SK-MEL-5 (cell line): ENCODE results near the gene ZNF677. TPM values are rescaled to one million over a fixed set of nuclear protein-coding genes. Genes with fewer than 3 reads are reported as not detected.
"Not testable (repeated sequence)": the region's sequence is repeated elsewhere in the genome, so short reads cannot be mapped to it uniquely, and the experiment has no call there.

ENCODE experiments used
- DNase-seq: peaks from one replicate; pipeline ENCODE4 v3.0.0-alpha.2; 2016; ENCODE audit warnings: low read depth, low spot score
- in situ Hi-C: cut with HindIII; loops from 2 replicates; pipeline ENCODE4 v1.10.0; 2016; ENCODE audit warnings: low sequenced_read_pairs, high pct_unique_total_duplicates, low pct_unique_long_range_greater_than_20kb
- polyA plus RNA-seq, 2 experiments: library from polyadenylated mRNA; depleted of rRNA; stranded (reverse); fragments of >200 nt; gene quantifications; 2 replicates each; pipeline ENCODE4 v1.2.3, GENCODE V29; 2015
- total RNA-seq: library from RNA; depleted of rRNA; stranded (reverse); fragments of >200 nt; shearing (Covaris generic); gene quantifications from 2 replicates; pipeline ENCODE4 v1.2.3, GENCODE V29; 2014; rRNA removed

ZNF677 gene
- total RNA-seq = 6.2 and 8.0 TPM in 2 replicates
- 6.9 and 15.6 TPM in 2 replicates for polyA plus RNA-seq (2015; cell fraction: cytosol; rRNA removed)
- 15.7 and 20.4 TPM in 2 replicates for polyA plus RNA-seq (2015; cell fraction: nucleus; rRNA removed)

DNA sequence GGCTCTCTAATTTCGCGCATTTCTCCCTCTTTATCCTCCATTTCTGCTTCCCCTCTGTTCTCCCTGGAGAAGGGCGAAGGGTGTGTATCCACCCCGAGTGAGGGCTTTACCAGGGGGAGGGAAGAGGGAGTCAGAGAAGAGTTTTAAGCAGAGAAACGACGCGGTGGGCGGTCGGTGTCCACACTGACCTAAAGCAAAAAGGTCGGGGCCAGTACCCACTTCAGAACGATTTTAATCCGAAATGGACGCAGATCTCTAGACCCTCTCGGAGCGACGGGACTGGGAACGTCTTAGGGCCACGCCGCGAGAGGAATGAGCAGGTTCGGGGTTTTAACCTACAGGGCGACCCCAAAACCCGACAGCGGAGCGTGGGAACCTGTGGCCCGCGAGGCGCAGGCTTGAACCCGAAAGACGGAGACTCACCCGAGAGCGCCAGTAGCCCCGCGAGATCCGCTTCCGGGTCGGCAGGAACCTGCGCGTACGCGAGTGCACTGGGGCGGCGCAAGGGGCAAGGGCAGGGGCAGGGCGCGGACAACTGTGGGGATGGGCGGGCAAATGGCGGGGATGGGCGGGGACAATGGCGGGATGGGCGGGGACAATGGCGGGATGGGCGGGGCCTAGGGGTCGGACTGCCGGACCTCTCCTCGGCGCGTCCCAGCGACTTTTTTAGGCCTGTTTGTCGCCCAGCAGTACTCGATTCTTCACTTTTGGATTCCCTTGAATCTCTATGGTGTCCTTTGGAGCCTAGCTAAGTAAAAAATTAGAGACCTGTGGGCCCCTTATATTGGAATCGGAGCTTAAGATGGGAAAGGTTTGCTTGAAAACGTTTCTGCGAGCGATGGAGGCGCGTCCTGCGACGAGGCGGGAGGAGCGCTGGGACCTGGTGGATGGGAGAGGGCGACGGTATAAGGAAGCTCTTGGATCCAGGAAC, at the start of gene ZNF677:
Gene ZNF677 (minus strand): TSS at position 463 of the 931 bp plus-strand sequence. CDS start 3,323 bp downstream, outside the sequence.
- in situ Hi-C loops = no loop called here

DNA sequence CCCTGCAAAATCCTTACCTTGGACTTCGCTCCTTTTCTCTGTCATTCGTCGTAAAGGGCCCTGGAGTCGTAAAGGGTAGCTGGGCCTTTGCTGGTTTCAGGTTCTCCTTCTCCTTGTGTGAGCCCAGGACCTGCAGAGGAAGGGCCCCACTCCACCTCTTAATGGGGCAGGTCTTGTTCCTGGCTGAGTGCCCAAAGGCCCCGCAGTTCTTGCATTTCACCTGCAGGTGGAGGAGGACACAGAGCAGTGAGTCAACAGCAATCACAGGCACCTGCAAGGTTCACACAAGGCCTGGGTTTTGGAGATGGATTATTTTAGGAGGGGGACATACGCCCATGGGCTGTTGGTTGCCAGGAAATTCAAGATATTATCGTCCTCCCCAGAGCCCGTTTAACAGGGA, 46.7 kb upstream of the ZNF677 start:
- DNase-seq, in situ Hi-C loops: not testable (repeated sequence)

More for the DNA sequence above, at the start of gene ZNF677:
- peak; percentile 62 for DNase-seq

DNA sequence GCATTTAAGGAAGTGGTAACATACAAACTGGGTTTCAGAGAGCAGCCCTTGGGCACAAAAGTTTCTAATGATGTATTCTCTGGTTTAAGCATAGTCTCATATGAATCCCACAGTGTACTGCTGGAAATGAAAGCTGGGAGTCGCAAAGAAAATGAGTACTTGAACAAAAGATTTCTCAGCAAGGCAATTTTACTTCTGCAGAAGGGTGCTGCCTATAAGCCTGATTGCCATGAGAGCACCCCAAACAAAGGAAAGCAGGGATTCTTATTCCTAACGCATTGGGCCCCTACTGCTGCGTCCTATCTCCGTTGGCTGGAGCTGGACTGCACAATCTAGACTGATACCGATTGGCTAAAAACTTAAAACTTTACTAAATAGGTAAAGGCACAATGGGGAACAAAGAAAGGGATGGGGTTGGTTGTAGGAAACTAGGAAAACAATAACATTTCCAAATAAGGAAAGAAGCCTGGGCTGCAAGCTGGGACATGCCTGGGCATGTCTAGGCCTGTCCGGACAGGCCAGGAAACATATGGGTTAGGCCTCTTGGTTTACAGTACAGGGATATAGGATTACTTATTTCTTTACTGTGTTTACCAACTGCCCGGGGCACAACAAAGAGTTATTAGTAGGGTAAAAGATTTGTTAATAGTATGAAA, 40.2 kb upstream of the ZNF677 start:
- in situ Hi-C loops = no loop called here
- DNase-seq = no peak

GRCh38 chr19:53290758-53291549, 36.3 kb upstream of the ZNF677 start:
- in situ Hi-C loops = no loop called here
- no peak for DNase-seq

DNA sequence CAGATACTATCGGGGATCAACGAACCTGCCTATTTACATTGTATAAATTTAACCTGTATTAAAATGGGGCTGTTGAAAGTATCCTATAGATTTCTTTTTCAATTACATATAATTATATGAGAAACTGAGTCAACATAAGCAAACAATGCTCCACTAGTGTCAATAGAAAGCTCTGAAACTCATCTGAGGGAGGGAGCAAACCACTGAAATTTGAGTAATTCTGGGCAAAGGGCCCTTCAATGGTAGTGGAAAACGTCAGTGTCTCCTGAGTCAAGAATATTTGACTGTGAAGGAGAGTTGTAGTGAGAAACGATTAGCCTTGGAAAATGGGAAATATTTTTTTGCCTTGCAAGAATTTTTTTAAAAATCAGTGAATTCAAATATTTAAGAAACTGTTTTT, 30.4 kb upstream of the ZNF677 start:
- in situ Hi-C loops = no loop called here
- DNase-seq = no peak

- in situ Hi-C loops, DNase-seq: not testable (repeated sequence)
These were observed 27.3 kb upstream of the ZNF677 start for GRCh38 chr19:53281947-53282346.

- no peak for DNase-seq
- in situ Hi-C loops = no loop called here
These were observed 20.8 kb upstream of the ZNF677 start for GRCh38 chr19:53275480-53275879.

DNA sequence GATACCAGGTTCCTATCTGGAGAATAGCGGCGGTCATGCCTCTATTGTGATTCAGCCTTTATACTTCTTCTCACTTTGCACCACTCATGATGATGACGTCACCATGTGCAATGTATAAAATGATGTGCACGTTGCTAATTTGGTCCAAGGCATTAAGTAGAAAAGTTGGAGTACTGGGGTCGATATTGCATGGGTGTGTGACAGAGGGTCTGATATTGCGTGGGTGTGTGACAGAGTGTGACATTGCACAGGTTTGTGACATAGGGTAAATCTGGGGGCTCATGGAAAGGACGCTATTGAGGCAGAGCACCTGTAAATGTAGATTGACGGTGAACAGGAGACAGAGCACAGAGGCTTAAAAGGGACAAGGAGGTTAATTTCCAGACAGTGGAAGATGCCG, 17.4 kb upstream of the ZNF677 start:
- DNase-seq = no peak
- in situ Hi-C loops = no loop called here

DNA sequence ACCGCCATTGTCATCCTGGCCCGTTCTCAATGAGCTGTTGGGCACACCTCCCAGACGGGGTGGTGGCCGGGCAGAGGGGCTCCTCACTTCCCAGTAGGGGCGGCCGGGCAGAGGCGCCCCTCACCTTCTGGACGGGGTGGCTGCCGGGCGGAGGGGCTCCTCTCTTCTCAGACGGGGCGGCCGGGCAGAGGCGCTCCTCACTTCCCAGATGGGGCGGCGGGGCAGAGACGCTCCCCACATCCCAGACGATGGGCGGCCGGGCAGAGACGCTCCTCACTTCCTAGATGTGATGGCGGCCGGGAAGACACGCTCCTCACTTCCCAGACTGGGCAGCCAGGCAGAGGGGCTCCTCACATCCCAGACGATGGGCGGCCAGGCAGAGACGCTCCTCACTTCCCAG, 15.2 kb upstream of the ZNF677 start:
- in situ Hi-C loops, DNase-seq: not testable (repeated sequence)

DNA sequence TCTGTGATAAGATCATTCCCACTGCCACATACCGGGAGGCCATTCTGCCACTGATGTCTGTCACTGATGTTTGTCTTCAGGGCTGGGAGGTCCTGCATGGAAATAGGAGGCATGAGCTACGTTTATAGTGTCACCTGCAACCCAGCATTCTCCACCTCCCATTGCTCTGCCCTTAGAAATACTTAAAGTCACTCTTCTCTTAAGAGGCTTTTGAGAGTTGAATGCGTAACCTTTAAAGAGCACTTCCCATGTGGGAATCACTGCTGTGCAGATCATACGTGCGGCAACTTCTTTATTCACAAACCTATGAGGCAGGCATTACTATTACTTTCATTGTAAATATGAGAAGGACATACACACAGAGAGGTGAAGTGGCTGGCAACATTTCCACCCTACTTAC, 12.9 kb upstream of the ZNF677 start, which contains the start of gene VN1R4:
Gene VN1R4 (minus strand): TSS at position 101 of the 400 bp plus-strand sequence. CDS start 58 bp downstream, at position 43.
- in situ Hi-C loops, DNase-seq: not testable (repeated sequence)

DNA sequence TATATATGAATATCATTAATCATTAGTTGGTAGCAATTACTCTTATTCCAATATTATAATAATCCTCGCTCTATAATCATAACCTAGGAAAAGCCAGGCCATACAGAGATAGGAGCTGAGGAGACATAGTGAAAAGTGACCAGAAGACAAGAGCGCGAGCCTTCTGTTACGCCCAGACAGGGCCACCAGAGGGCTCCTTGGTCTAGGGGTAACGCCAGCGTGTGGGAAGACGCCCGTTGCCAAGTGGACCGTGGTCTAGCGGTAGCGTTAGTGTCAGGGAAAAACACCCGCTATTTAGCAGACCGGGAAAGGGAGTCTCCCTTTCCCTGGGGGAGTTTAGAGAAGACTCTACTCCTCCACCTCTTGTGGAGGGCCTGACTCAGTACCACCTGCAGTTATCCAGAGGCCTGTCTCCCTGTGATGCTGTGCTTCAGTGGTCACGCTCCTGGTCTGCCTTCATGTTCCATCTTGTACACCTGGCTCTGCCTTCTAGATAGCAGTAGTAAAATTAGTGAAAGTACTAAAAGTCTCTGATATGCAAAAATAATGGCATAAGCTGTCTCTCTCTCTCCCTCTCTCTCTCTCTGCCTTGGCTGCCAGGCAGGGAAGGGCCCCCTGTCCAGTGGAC, 3.2 kb upstream of the ZNF677 start, which contains the start of gene VN1R2:
Gene VN1R2 (plus strand): TSS at position 578 of the 628 bp plus-strand sequence. CDS start 84 bp downstream, outside the sequence.
- DNase-seq = peak; percentile 7
- in situ Hi-C loops = not testable (repeated sequence)

DNA sequence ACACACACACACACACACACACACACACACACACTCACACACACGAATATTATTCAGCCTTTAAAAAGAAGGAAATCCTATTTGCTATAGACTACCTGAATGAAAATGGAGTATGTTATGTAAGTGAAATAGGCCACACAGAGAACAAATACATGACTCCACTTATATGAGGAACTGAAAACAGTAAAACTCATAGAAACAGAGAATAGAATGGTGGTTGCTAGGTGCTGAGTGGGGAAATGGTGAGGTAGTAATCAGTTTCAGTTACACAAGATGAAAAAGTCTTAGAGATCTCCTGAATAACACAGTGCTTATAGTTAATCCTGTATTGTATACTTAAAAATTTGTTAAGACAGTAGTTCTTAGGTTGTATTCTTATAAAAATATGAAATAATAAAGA, 8.2 kb downstream of the ZNF677 start:
- no peak for DNase-seq
- in situ Hi-C loops = no loop called here

DNA sequence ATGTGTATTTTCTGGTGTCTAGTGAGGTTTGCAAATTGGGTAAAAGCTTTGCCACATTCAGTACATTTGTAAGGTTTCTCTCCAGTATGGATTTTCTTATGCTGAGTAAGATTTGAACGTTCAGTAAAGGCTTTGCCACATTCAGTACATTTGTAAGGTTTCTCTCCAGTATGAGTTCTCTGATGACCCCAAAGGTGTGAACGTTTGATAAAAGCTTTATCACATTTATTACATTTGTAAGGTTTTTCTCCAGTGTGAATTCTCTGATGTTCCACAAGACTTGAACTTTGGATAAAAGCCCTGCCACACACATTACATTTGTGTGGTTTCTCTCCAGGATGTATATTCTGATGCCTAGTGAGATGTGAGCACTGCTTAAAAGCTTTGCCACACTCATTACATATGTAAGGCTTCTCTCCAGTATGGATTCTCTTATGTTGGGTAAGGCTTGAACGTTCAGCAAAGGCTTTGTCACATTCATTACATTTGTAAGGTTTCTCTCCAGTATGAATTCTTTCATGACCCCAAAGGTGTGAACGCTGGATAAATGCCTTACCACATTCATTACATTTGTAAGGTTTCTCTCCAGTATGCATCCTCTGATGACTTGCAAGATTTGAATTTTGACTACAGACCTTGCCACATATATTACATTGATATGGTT, 17.4 kb downstream of the ZNF677 start:
- no peak for DNase-seq
- in situ Hi-C loops = no loop called here

DNA sequence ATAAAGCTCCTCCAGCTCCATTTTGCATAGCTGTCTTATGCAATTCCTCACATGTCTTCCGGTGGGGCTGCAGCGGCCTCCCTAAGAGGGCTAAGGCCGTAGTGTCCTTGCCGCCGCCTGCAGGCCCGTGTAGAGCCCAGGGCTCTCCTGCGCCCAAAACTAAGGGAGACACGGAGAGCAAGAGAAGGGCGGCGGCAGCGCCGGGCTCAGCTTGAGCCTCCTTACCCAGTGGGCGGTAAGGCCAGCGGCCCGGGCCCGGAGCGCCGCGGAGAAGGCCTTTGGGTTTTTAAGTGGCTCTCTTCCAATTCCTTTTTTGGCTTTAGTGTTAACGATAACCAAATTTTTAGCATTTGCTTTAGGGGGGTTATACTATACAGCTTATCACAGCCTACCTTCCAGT, 30.1 kb downstream of the ZNF677 start:
- in situ Hi-C loops = no loop called here
- no peak for DNase-seq

GRCh38 chr19:53222716-53223115, 32.0 kb downstream of the ZNF677 start:
- DNase-seq, in situ Hi-C loops: not testable (repeated sequence)

DNA sequence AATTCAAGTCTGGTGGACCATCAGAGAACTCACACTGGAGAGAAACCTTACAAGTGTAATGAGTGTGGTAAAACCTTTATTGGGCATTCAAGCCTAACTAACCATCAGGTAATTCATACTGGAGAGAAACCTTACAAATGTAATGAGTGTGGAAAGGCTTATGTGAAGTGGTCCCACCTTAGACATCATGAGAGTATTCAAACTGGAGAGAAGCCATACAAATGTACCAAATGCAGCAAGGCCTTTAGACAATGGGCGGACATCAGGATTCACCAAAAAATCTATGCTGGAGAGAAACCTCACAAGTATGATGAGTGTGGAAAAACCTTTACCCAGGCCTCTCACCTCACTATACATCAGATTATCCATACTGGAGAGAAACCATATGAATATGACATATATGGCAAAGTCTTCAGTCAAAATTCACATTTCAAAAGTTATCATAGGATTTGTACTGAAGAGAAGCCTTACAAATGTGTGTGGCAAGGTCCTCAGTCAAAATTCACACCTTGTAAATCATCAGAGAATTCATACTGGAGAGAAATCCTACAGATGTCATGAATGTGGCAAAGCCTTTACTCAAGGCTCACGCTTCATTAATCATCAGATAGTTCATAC, 41.9 kb downstream of the ZNF677 start:
- in situ Hi-C loops = no loop called here
- DNase-seq = no peak
